Neural cell (in vitro differentiated cells): Measurements from ENCODE around the gene ALDH16A1. TPM values are rescaled to one million over a fixed set of nuclear protein-coding genes. Genes with fewer than 3 reads are reported as not detected.
A peak's percentile ranks its signal among the peaks of the same experiment; 100 is the strongest.

Experiments used
- H2AFZ ChIP-seq: fragments of 200-600, 300-800 bp; sonication (generic), shearing (Covaris generic); 2 replicates; pipeline ENCODE4 v1.6.0; 2014; ENCODE audit warnings: low read depth, mild to moderate bottlenecking, antibody characterized with exemption, low read length, moderate library complexity
- H3F3A ChIP-seq: fragments of 200-600 bp; shearing (Covaris generic); 2 replicates; pipeline ENCODE4 v1.6.1; 2016; ENCODE audit warnings: mild to moderate bottlenecking, moderate library complexity, mixed read lengths, antibody characterized with exemption, low read length; ENCODE audit not compliant: insufficient read depth, poor library complexity, severe bottlenecking
- H3K27ac ChIP-seq: fragments of 200-600, 300-800 bp; sonication (generic), shearing (Covaris generic); 2 replicates; pipeline ENCODE4 v1.5.1; 2014; ENCODE audit warnings: mild to moderate bottlenecking, low read length, moderate library complexity
- H3K27me3 ChIP-seq: fragments of 300-800, 200-600 bp; sonication (generic), shearing (Covaris generic); 2 replicates; pipeline ENCODE4 v1.6.0; 2014; ENCODE audit warnings: mild to moderate bottlenecking, low read depth, low read length, moderate library complexity; ENCODE audit not compliant: insufficient read depth
- H3K36me3 ChIP-seq: fragments of 300-800, 200-600 bp; sonication (generic), shearing (Covaris generic); 2 replicates; pipeline ENCODE4 v1.5.1; 2014; ENCODE audit warnings: mild to moderate bottlenecking, antibody characterized with exemption, low read length, moderate library complexity; ENCODE audit not compliant: insufficient read depth
- H3K4me2 ChIP-seq: fragments of 300-800, 200-600 bp; sonication (generic), shearing (Covaris generic); 2 replicates; pipeline ENCODE4 v1.6.0; 2014; ENCODE audit warnings: mild to moderate bottlenecking, low read length
- H3K4me3 ChIP-seq: fragments of 300-800, 200-600 bp; sonication (generic), shearing (Covaris generic); 2 replicates; pipeline ENCODE4 v1.5.1; 2014; ENCODE audit warnings: mild to moderate bottlenecking, low read length, moderate library complexity
- H3K79me2 ChIP-seq: fragments of 200-600 bp; shearing (Covaris generic); replicated peaks from 2 replicates; pipeline ENCODE4 v1.6.0; 2014; ENCODE audit warnings: mild to moderate bottlenecking, low read length, moderate library complexity; ENCODE audit not compliant: insufficient read depth
- H3K9ac ChIP-seq: fragments of 300-800, 200-600 bp; sonication (generic), shearing (Covaris generic); 2 replicates; pipeline ENCODE4 v1.6.1; 2016; ENCODE audit warnings: mild to moderate bottlenecking, low read length, mixed read lengths
- H3K9me2 ChIP-seq: fragments of 200-600 bp; shearing (Covaris generic); 2 replicates; pipeline ENCODE4 v1.6.1; 2016; ENCODE audit warnings: mild to moderate bottlenecking, low read length, mixed read lengths; ENCODE audit not compliant: insufficient read depth
- H3K9me3 ChIP-seq: fragments of 200-600, 300-800 bp; sonication (generic), shearing (Covaris generic); 2 replicates; pipeline ENCODE4 v1.6.1; 2016; ENCODE audit warnings: mild to moderate bottlenecking, mixed run types, low read length, moderate library complexity, mixed read lengths
- H4K20me1 ChIP-seq: fragments of 200-600 bp; shearing (Covaris generic); 2 replicates; pipeline ENCODE4 v1.6.1; 2016; ENCODE audit warnings: mild to moderate bottlenecking, mixed run types; ENCODE audit not compliant: insufficient read depth
- EP300 ChIP-seq: fragments of 450-650 bp; conservative IDR thresholded peaks from 2 replicates; pipeline ENCODE4 v1.6.1; 2014; ENCODE audit warnings: antibody characterized with exemption, mild to moderate bottlenecking, moderate library complexity; ENCODE audit not compliant: poor library complexity, severe bottlenecking
- EZH2 ChIP-seq: fragments of 200-600, 300-800 bp; shearing (Covaris generic), sonication (generic); IDR thresholded peaks from 2 replicates; pipeline ENCODE4 v1.6.1; 2014; ENCODE audit warnings: antibody characterized with exemption, low read length, borderline replicate concordance, mild to moderate bottlenecking; ENCODE audit not compliant: insufficient read depth, poor library complexity, severe bottlenecking
- MXI1 ChIP-seq: fragments of 450-650 bp; conservative IDR thresholded peaks from 2 replicates; pipeline ENCODE4 v1.6.1; 2014; ENCODE audit warnings: antibody characterized with exemption, mild to moderate bottlenecking; ENCODE audit not compliant: poor library complexity, severe bottlenecking
- POLR2AphosphoS5 ChIP-seq: IDR thresholded peaks from 2 replicates; pipeline ENCODE4 v1.6.1; 2012
- RAD21 ChIP-seq: fragments of 450-650 bp; conservative IDR thresholded peaks from 2 replicates; pipeline ENCODE4 v1.6.1; 2014; ENCODE audit warnings: antibody characterized with exemption, mild to moderate bottlenecking, moderate library complexity
- SMC3 ChIP-seq: fragments of 450-650 bp; conservative IDR thresholded peaks from 2 replicates; pipeline ENCODE4 v1.6.1; 2014; ENCODE audit warnings: antibody characterized with exemption, mild to moderate bottlenecking, moderate library complexity; ENCODE audit not compliant: poor library complexity
- TAF1 ChIP-seq: IDR thresholded peaks from 2 replicates; pipeline ENCODE4 v1.6.1; 2012; ENCODE audit warnings: low read depth
- polyA plus RNA-seq: library from polyadenylated mRNA; depleted of rRNA; stranded (reverse); fragments of >200 nt; gene quantifications from 2 replicates; pipeline ENCODE4 v1.2.3, GENCODE V29; 2014
- TF ChIP-seq, protein P1 (sequence below): fragments of 450-650 bp; IDR thresholded peaks from 2 replicates; pipeline ENCODE4 v1.5.1; 2014; ENCODE audit warnings: antibody characterized with exemption, mild to moderate bottlenecking, moderate library complexity; ENCODE audit not compliant: poor library complexity, severe bottlenecking
- TF ChIP-seq, protein P2 (sequence below): IDR thresholded peaks from 2 replicates; pipeline ENCODE4 v1.6.1; 2012; ENCODE audit warnings: borderline replicate concordance

ALDH16A1 gene
- polyA plus RNA-seq, 1 donor from 2014 or later = 13.5 TPM

DNA sequence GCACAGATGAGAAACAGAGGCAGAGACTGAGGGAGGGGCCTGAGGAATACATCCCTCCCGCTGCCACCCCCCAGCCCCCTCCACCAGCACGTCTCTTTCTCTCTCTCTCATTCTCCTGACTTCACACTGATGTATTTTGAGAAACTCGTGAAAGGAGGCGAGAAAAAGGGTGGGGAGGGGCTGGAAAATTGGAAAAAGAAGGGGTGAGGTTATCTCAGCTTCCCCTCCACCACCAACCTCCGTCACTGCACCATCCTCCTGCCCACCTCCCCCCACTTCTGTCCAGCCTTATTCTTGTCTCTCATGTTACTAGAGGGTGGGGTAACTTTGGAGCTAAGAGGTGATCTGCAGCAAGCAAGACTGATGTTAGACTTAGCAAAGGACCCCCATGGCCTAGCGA is 13.2 kb upstream of the ALDH16A1 start:
- H3F3A ChIP-seq = no peaks in the 10 kb centered on the region
- peaks cover 74% of the 10 kb centered on the region for H3K27me3 ChIP-seq
- H2AFZ ChIP-seq = no peak overlapping the region
- H3K4me3 ChIP-seq = no peak overlapping the region
- no peaks in the 10 kb centered on the region for H3K9me3 ChIP-seq
- H4K20me1 ChIP-seq = no peaks in the 10 kb centered on the region
- H3K27ac ChIP-seq = no peak overlapping the region
- no peaks in the 10 kb centered on the region for H3K9me2 ChIP-seq
- no peaks in the 10 kb centered on the region for H3K36me3 ChIP-seq
- no peak overlapping the region for H3K4me2 ChIP-seq
- no peaks in the 10 kb centered on the region for H3K79me2 ChIP-seq
- no peak for TF ChIP-seq EZH2
- TF ChIP-seq MXI1 = no peak
- no peak overlapping the region for H3K9ac ChIP-seq

DNA sequence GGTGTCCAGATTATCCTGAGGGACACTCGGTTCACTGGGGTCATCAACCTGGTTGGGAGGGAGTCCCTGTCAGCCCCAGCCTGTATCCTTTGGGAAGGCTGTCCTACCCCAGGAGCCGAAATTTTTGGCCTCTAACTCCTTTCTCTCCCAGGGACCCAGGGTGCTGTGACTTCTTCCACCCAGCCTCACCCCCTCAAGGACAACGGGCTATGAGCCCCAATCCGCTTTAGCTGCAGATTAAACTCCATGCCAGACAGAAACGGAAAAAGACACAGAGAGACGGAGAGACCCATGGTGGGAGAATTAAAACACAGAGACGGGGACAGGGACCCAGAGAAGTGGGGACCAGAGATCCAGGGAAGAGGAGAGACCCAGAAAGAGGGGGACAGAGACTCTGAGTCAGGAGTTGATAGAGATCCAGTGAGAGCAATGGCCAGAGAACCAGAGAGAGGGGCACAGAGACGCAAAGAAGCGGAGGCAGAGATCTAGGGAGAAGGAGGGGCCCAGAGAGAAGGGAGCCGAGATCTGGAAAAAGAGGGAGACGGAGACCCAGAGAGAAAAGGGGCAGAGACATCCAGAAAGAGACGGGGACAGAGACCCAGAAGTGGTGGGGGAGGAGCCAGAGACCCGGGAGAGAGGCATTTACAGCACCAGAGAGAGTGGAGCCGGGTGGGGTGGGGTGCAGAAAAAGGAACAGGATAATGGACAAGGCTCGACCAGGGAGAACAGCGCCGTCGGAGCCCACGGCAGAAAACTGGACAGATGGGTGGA is 12.4 kb upstream of the ALDH16A1 start:
- TF ChIP-seq EZH2 (peak; percentile 48), TAF1 (no peak)
- no peak overlapping the region for H3K4me2 ChIP-seq
- no peaks in the 10 kb centered on the region for H3K79me2 ChIP-seq
- H4K20me1 ChIP-seq = no peaks in the 10 kb centered on the region
- peak overlapping the region; percentile 52 for H3K4me3 ChIP-seq
- H3K27me3 ChIP-seq = peaks cover 74% of the 10 kb centered on the region
- no peaks in the 10 kb centered on the region for H3K9me3 ChIP-seq
- H3K9me2 ChIP-seq = no peaks in the 10 kb centered on the region
- no peak overlapping the region for H2AFZ ChIP-seq
- H3K9ac ChIP-seq = peak overlapping the region; percentile 3
- H3K36me3 ChIP-seq = no peaks in the 10 kb centered on the region
- H3K27ac ChIP-seq = no peak overlapping the region
- no peaks in the 10 kb centered on the region for H3F3A ChIP-seq

DNA sequence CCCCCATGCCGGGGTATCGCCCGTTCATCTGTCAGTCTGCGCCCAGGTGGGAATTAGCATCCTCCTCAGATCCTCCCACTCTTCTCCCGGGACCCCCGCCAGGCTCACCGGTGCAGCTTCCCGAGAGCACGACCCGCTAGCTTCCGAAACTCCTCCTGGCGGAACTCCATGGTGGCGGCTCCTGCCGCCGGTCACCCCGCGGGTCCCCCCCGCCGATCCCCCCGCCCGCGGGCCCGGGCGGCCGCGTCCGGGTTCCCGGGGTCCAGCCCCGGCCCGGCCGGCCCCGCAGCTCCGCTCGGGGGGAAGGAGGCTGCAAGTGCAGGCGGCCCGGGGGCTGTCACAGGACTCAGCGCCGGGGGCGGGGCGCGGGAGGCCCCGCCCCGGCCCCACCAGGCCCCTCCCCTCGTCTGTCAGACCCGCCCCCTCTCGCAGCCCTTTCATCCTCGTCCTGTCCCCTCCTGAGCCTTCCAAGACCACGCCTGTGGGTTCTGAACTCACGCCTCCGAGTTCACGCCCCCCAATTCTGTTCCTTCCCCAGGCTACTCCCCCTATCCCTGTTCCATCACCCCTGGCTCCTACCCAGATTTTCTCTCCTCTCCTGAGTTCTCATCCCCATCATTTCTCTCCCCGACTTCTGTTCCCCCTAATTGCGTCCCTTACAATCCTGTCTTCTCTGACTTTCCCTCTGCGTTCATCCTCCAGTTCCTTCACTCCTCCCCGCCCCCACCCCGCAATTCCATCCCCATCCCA is 11.6 kb upstream of the ALDH16A1 start, which contains the start of gene SLC17A7:
TSS of gene SLC17A7 (minus strand) at position 318 of the 750 bp plus-strand sequence. CDS start at position 170, 148 bp downstream.
- H2AFZ ChIP-seq = no peak within 1 kb of the TSS
- H3F3A ChIP-seq = no peaks in the 10 kb centered on the region
- H4K20me1 ChIP-seq = no peaks in the 10 kb centered on the region
- peak within 1 kb of the TSS; percentile 3 for H3K9ac ChIP-seq
- H3K9me3 ChIP-seq = no peaks in the 10 kb centered on the region
- H3K79me2 ChIP-seq = no peaks in the 10 kb centered on the region
- no peak within 1 kb of the TSS for H3K27ac ChIP-seq
- TF ChIP-seq RAD21 (no peak), POLR2AphosphoS5 (no peak)
- no peaks in the 10 kb centered on the region for H3K9me2 ChIP-seq
- no peak within 1 kb of the TSS for H3K4me2 ChIP-seq
- H3K36me3 ChIP-seq = no peaks in the 10 kb centered on the region
- peak within 1 kb of the TSS; percentile 77 for H3K4me3 ChIP-seq
- peaks cover 68% of the 10 kb centered on the region for H3K27me3 ChIP-seq

DNA sequence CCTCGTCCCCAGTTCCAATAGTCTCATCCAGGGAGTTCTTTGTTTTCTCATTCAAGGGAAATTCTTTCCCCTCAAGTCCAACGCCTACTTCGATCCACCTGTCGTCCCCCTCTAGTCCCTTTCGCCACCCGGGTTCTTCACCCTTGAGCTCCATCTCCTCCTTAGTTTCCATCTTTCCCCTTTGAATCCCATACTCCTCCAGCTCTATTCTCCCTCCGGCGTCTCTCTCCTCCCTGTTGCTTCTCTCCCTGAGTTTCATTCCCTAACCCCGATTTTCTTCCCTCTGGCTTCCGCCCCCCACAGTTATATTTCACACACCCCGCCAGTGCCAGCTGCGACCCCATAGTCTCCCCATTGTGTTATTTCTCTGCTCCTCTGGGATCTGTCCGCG is 11.1 kb upstream of the ALDH16A1 start:
- Histone ChIP-seq H3K9ac (no peak overlapping the region), H4K20me1 (no peaks in the 10 kb centered on the region), H2AFZ (no peak overlapping the region), H3K27me3 (peaks cover 63% of the 10 kb centered on the region), H3F3A (no peaks in the 10 kb centered on the region), H3K4me3 (peak overlapping the region; percentile 77), H3K27ac (no peak overlapping the region), H3K36me3 (no peaks in the 10 kb centered on the region), H3K9me3 (no peaks in the 10 kb centered on the region), H3K79me2 (no peaks in the 10 kb centered on the region), H3K4me2 (no peak overlapping the region), H3K9me2 (no peaks in the 10 kb centered on the region)
- TF ChIP-seq, protein P1, sequence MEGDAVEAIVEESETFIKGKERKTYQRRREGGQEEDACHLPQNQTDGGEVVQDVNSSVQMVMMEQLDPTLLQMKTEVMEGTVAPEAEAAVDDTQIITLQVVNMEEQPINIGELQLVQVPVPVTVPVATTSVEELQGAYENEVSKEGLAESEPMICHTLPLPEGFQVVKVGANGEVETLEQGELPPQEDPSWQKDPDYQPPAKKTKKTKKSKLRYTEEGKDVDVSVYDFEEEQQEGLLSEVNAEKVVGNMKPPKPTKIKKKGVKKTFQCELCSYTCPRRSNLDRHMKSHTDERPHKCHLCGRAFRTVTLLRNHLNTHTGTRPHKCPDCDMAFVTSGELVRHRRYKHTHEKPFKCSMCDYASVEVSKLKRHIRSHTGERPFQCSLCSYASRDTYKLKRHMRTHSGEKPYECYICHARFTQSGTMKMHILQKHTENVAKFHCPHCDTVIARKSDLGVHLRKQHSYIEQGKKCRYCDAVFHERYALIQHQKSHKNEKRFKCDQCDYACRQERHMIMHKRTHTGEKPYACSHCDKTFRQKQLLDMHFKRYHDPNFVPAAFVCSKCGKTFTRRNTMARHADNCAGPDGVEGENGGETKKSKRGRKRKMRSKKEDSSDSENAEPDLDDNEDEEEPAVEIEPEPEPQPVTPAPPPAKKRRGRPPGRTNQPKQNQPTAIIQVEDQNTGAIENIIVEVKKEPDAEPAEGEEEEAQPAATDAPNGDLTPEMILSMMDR = no peak
- TF ChIP-seq EP300 (no peak), POLR2AphosphoS5 (no peak), SMC3 (no peak), EZH2 (peak; percentile 56), TAF1 (no peak), RAD21 (no peak)
- TF ChIP-seq, protein P2, sequence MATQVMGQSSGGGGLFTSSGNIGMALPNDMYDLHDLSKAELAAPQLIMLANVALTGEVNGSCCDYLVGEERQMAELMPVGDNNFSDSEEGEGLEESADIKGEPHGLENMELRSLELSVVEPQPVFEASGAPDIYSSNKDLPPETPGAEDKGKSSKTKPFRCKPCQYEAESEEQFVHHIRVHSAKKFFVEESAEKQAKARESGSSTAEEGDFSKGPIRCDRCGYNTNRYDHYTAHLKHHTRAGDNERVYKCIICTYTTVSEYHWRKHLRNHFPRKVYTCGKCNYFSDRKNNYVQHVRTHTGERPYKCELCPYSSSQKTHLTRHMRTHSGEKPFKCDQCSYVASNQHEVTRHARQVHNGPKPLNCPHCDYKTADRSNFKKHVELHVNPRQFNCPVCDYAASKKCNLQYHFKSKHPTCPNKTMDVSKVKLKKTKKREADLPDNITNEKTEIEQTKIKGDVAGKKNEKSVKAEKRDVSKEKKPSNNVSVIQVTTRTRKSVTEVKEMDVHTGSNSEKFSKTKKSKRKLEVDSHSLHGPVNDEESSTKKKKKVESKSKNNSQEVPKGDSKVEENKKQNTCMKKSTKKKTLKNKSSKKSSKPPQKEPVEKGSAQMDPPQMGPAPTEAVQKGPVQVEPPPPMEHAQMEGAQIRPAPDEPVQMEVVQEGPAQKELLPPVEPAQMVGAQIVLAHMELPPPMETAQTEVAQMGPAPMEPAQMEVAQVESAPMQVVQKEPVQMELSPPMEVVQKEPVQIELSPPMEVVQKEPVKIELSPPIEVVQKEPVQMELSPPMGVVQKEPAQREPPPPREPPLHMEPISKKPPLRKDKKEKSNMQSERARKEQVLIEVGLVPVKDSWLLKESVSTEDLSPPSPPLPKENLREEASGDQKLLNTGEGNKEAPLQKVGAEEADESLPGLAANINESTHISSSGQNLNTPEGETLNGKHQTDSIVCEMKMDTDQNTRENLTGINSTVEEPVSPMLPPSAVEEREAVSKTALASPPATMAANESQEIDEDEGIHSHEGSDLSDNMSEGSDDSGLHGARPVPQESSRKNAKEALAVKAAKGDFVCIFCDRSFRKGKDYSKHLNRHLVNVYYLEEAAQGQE = no peak
